ENCODE data around the gene ZFYVE21. TPM values are rescaled to one million over a fixed set of nuclear protein-coding genes. Genes with fewer than 3 reads are reported as not detected.

The ZFYVE21 gene
- total RNA-seq, 3 donors from 2014 or later = 49.9 to 67.1 (median 60.9) TPM

DNA sequence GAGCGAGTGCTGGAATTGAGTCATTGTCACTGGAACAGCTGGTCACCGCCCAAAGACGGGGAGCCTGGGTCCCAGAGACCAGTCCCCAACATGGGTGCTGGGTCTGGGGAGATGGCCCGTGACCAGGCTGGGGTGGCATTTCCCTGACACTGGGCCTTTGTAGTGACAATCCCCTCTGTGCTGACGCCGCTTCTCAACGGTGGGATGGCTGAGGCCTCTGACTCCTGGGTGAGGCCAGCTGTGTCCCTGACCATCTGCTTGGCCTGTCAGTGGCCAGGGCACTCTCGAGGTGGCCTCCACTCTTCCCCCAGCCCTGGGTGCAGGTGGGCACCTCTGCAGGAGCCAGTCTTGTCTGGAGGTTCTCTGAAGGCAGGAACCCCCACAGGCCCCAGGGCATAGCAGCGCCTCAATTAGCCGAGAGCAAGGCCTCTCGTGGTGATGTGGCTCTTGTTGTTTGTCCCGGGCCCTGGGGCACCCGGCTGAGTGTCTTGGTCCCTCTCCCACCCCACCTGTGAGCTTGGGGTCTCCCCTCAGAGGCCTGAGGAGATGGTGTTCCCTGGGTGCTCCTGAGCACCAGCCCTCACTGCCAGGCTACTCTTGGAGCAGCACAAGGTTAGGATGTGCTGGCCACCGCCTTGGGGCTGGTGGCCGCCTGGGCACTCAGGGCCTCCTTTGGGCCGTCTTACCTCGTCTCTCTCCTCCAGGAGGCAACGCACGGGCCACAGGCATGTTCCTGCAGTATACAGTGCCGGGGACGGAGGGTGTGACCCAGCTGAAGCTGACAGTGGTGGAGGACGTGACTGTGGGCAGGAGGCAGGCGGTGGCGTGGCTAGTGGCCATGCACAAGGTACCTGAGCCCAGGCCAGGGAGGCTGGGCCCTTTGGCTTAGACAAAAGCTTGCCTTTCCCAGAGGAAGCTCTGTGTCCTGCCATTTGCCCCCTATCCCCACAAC lies 16.6 kb downstream of the ZFYVE21 start:
- Histone ChIP-seq H3K4me1 (ENCODE audit: low read depth) (peaks cover 3% of the 10 kb centered on the region), H3K9me3 (no peaks in the 10 kb centered on the region), H3K36me3 (ENCODE audit: low read depth) (peaks cover 3% of the 10 kb centered on the region), H3K4me3 (no peak overlapping the region)
- ATAC-seq = no peak
- intact Hi-C loops (cut with DNase I, micrococcal nuclease) = no loop called here
- TF ChIP-seq, protein P1, sequence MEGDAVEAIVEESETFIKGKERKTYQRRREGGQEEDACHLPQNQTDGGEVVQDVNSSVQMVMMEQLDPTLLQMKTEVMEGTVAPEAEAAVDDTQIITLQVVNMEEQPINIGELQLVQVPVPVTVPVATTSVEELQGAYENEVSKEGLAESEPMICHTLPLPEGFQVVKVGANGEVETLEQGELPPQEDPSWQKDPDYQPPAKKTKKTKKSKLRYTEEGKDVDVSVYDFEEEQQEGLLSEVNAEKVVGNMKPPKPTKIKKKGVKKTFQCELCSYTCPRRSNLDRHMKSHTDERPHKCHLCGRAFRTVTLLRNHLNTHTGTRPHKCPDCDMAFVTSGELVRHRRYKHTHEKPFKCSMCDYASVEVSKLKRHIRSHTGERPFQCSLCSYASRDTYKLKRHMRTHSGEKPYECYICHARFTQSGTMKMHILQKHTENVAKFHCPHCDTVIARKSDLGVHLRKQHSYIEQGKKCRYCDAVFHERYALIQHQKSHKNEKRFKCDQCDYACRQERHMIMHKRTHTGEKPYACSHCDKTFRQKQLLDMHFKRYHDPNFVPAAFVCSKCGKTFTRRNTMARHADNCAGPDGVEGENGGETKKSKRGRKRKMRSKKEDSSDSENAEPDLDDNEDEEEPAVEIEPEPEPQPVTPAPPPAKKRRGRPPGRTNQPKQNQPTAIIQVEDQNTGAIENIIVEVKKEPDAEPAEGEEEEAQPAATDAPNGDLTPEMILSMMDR (IDR thresholded peaks at IDR 0.05) = no peak
- DNase-seq = no peak

DNA sequence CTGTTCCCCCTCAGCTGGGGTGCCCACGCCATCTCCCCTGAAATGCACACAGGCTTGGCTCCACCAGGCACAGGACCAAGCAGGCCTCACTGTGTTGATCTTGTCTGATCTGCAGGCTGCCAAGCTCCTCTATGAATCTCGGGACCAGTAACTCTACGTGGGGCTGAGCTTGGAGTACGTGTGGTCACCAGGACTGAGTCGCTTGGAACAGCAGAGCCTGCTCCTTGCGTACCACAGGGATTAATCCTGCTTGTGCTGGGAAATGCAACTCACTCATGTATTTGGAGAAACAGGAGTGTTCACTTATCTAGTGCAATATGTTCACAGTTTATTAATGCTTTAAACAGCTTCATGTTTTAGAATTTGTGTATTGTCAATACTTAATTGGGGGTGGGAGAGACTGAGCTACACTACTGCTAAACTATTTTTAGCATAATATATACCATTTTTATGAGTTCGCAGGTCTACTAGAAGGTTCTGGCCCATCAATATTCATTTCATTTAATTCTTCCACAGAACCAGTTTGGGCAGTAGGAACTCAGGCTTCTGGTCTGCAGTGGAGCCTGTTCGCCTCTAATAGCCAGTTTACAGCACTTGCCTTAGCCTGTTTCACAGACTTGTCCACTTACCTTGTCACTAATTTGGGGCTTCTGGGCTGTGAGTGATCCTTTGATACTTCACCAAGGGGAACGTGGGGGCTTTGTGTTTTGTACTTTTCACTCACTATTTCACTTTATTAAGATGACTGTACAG lies 17.4 kb downstream of the ZFYVE21 start:
- peaks cover 3% of the 10 kb centered on the region for H3K36me3 ChIP-seq (ENCODE audit: low read depth)
- intact Hi-C loops (cut with DNase I, micrococcal nuclease) = no loop called here

GRCh38 chr14:103733651-103734050 lies 18.0 kb downstream of the ZFYVE21 start:
- peaks cover under 1% of the 10 kb centered on the region for H3K36me3 ChIP-seq (ENCODE audit: low read depth)
- ATAC-seq = no peak
- no peak overlapping the region for H3K4me3 ChIP-seq
- TF ChIP-seq, protein P1 (IDR thresholded peaks at IDR 0.05) = no peak
- DNase-seq = no peak
- no peaks in the 10 kb centered on the region for H3K9me3 ChIP-seq
- no peaks in the 10 kb centered on the region for H3K4me1 ChIP-seq (ENCODE audit: low read depth)
- intact Hi-C loops (cut with DNase I, micrococcal nuclease) = no loop called here

More for the DNA sequence above, 17.4 kb downstream of the ZFYVE21 start:
- Histone ChIP-seq H3K4me3 (no peak overlapping the region), H3K9me3 (no peaks in the 10 kb centered on the region), H3K4me1 (ENCODE audit: low read depth) (no peaks in the 10 kb centered on the region)
- no peak for ATAC-seq
- TF ChIP-seq, protein P1 (IDR thresholded peaks at IDR 0.05) = no peak
- DNase-seq = no peak

GRCh38 chr14:103734081-103734888 lies 18.7 kb downstream of the ZFYVE21 start:
- H3K36me3 ChIP-seq (ENCODE audit: low read depth) = no peaks in the 10 kb centered on the region
- DNase-seq = no peak

GRCh38 chr14:103735022-103735421 lies 19.4 kb downstream of the ZFYVE21 start:
- ATAC-seq = no peak

More at GRCh38 chr14:103734081-103734888, 18.7 kb downstream of the ZFYVE21 start:
- no peaks in the 10 kb centered on the region for H3K9me3 ChIP-seq
- no peak overlapping the region for H3K4me3 ChIP-seq
- intact Hi-C loops (cut with DNase I, micrococcal nuclease) = no loop called here
- ATAC-seq = no peak
- H3K4me1 ChIP-seq (ENCODE audit: low read depth) = no peaks in the 10 kb centered on the region
- TF ChIP-seq, protein P1 (IDR thresholded peaks at IDR 0.05) = no peak

More at GRCh38 chr14:103735022-103735421, 19.4 kb downstream of the ZFYVE21 start:
- TF ChIP-seq, protein P1 (IDR thresholded peaks at IDR 0.05) = no peak
- Histone ChIP-seq H3K4me1 (ENCODE audit: low read depth) (no peaks in the 10 kb centered on the region), H3K9me3 (no peaks in the 10 kb centered on the region), H3K4me3 (no peak overlapping the region), H3K36me3 (ENCODE audit: low read depth) (no peaks in the 10 kb centered on the region)
- no peak for DNase-seq
- intact Hi-C loops (cut with DNase I, micrococcal nuclease) = no loop called here
